Hepatocyte (in vitro differentiated cells): ENCODE results near the gene STK40.

Experiments used
- EZH2 ChIP-seq: fragments of 200-600 bp; sonication (generic); IDR thresholded peaks from 2 replicates; pipeline ENCODE4 v1.6.1; 2016; ENCODE audit warnings: antibody characterized with exemption, mild to moderate bottlenecking, borderline replicate concordance
- TF ChIP-seq, protein P1 (sequence below): fragments of 200-600 bp; sonication (generic); IDR thresholded peaks from 2 replicates; pipeline ENCODE4 v1.5.1; 2016; ENCODE audit warnings: antibody characterized with exemption, mild to moderate bottlenecking; ENCODE audit not compliant: poor library complexity

DNA sequence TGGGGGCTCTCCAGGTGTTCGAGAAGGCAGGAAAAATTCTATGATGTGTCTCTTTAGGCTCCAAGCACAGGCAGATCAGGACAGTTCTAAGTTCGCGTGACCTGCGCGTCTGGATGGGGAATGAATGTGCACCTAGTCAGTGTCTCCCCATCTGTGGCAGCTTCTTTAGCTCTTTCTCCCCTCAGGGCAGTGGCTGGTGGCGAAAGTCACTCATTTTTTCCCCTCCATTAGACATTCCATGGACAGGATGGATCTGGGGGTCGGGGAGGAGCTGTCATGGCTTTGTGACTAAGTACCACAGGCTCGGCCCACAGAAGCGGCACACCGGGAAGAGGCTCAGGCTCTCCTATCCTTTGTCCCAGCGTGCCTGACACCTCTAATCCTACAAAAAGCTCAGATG, 31.2 kb downstream of the STK40 start:
- TF ChIP-seq EZH2, result no peak
- TF ChIP-seq, protein P1, sequence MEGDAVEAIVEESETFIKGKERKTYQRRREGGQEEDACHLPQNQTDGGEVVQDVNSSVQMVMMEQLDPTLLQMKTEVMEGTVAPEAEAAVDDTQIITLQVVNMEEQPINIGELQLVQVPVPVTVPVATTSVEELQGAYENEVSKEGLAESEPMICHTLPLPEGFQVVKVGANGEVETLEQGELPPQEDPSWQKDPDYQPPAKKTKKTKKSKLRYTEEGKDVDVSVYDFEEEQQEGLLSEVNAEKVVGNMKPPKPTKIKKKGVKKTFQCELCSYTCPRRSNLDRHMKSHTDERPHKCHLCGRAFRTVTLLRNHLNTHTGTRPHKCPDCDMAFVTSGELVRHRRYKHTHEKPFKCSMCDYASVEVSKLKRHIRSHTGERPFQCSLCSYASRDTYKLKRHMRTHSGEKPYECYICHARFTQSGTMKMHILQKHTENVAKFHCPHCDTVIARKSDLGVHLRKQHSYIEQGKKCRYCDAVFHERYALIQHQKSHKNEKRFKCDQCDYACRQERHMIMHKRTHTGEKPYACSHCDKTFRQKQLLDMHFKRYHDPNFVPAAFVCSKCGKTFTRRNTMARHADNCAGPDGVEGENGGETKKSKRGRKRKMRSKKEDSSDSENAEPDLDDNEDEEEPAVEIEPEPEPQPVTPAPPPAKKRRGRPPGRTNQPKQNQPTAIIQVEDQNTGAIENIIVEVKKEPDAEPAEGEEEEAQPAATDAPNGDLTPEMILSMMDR, result no peak
